Measurements from ENCODE around the gene SMIM35.

- TF ChIP-seq CTCF (IDR thresholded peaks at IDR 0.05; ENCODE audit: insufficient read depth, low read length) = no peak
- no peak for TF ChIP-seq SPI1 (IDR thresholded peaks at IDR 0.05; ENCODE audit: borderline replicate concordance, low read depth)
- TF ChIP-seq POLR2AphosphoS5 (IDR thresholded peaks at IDR 0.05; ENCODE audit: low read depth) = no peak
These were observed 97.2 kb downstream of the SMIM35 start for GRCh38 chr11:117989351-117990102.

All from HL-60 (cell line).